ENCODE results near the gene ZNF326.
"Not testable (repeated sequence)": the region's sequence is repeated elsewhere in the genome, so short reads cannot be mapped to it uniquely, and the experiment has no call there.

Gene ZNF326

DNA sequence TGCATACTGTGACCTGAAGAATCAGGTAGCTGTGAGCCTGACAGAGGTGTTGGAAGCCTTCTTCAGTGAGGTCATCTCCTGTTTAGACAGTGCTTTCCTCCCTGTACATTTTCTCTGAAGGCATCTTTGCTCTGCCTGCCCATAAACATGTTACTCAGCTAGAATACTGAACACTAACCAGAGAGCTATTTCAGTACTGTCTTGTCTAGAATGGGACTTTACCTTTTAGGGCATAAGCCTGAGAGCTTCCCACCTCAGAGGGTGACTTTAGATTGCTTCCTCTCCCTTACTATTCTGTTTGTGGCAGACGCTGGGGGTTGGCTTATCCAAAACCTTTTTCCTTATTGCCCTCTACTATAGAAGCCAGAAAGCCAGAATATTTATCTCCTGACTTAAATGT lies 23.3 kb upstream of the ZNF326 start:
- DNase-seq, result no peak

DNA sequence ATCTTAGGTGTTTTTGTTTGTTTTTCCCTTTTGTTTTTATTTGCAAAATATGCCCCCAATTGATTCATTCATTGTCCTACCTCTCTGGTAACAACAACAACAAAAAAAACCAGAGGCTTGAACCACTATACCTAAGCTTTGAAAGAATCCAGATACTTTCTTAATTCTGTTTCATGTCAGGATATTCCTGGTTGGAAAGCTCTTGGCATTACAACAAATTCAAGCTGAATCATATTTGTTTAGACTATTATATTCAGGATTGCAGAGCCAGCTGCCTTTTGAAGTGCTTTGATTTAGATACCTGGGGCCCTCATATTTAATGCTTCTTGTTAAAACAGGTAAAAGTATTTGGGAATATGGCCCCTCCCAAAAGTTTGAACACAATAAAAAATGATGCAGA lies 22.9 kb upstream of the ZNF326 start:
- no peak for DNase-seq

DNA sequence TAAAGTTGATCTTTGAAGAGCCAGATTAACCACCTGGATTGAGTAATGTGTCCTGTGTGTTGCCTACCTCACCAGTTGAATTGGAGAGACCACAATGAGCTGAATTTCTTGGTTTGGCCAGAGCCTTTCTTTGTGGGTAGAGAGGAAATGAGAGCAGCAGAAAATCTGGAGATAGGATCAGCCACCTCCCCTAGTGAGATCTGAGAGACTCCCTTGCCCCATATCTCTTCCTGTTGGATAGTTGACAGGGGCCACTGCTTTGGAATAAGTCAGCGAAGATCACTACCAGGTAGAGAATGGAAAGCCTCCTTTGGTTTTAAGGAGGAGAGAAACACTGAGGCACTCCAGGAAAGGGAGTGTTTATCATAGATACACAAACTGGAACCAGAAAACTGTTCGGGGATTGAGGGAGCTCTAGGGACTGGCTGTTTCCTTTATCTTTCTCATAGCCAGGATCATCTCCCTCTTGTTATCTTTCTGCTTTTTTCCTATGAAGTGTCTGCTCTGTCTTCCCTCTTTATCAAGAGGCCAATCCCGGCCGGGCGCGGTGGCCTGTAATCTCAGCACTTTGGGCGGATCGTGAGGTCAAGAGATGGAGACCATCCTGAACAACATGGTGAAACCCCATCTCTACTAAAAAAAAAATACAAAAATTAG lies 21.3 kb upstream of the ZNF326 start:
- DNase-seq, result no peak

DNA sequence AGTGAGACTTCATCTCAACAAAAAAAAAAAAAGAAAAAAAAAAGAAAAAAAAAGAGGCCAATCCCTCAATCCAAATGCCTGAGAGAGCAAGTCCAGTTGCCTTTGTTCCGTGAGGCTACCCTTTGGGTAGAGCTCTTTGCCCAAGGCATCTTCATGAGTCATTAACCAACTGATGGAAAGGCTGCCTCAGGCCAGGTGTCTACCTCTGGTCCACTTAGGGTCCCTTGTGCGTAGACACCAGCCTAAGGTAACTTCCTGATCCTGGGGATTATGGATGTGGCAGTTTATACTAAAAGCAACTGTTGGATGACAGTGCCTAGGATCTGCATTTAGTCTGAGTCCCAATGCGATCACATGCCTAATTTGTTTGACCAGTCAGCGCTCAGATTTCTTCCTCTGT lies 20.7 kb upstream of the ZNF326 start:
- no peak for DNase-seq

GRCh38 chr1:89974696-89975470 lies 20.0 kb upstream of the ZNF326 start:
- no peak for DNase-seq

- no peak for DNase-seq
Observed at GRCh38 chr1:89975540-89976125, 19.3 kb upstream of the ZNF326 start.

- DNase-seq, result no peak
Observed at GRCh38 chr1:89978755-89979154, 16.2 kb upstream of the ZNF326 start.

DNA sequence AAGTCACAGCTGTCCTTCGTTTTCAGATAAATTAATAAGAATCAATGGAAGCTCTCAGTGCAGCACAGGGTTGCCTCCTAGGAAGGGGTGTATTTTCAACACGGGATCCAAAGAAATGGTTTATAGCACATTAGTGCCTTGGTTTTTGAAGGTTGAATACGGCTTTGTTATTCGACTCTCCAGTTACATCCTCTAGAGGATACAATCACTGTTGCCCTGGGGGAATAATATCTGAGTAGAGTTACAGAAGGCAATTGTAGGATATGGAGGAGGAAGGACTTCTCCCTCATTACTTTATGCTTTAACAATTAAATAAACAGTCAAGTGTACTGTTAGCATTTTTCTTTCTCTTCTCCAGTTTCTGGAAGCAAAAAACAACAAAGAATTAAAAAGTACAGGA lies 14.3 kb upstream of the ZNF326 start:
- peak; percentile 88 for DNase-seq

GRCh38 chr1:89982846-89983245 lies 12.1 kb upstream of the ZNF326 start:
- not testable (repeated sequence) for DNase-seq

DNA sequence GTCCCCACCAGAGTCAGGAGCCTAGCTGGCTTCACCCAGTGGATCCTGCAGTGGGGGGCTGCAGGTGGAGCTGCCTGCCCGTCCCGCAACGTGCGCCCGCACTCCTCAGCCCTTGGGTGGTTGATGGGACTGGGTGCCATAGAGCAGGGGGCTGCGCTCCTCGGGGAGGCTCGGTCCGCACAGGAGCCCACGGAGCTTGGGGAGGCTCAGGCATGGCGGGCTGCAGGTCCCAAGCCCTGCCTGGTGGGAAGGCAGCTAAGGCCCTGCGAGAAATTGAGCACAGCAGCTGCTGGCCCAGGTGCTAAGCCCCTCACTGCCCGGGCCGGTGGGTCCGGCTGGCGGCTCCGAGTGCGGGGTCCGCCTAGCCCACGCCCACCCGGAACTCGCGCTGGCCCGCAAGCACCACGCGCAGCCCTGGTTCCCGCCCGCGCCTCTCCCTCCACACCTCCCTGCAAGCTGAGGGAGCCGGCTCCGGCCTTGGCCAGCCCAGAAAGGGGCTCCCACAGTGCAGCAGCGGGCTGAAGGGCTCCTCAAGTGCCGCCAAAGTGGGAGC lies 10.3 kb upstream of the ZNF326 start:
- not testable (repeated sequence) for DNase-seq

DNA sequence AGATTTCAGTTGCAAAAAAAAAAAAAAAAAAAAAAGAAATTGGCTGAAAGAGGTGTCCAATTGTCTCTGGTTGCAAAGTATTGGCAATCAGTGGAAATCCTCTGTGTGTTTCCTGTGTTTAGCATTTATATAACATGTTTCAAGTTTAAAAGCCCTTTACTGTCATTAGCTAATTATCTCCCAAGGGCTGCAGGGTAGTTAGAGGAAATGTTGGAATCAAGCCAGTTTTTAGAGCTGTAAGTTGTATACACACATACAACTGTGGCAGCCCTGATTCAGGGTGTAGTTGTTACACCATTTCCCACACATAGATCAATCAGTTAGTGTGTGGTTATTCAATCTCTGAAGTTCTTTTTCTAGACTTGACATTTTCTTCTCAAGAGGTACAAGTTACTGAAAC lies 8.9 kb upstream of the ZNF326 start:
- peak; percentile 94 for DNase-seq

GRCh38 chr1:89987159-89987819 lies 7.6 kb upstream of the ZNF326 start:
- DNase-seq, result peak; percentile 68

- no peak for DNase-seq
Observed at GRCh38 chr1:89989099-89989498, 5.8 kb upstream of the ZNF326 start.

- DNase-seq, result peak; percentile 15
Observed at GRCh38 chr1:89989799-89990198, 5.1 kb upstream of the ZNF326 start.

DNA sequence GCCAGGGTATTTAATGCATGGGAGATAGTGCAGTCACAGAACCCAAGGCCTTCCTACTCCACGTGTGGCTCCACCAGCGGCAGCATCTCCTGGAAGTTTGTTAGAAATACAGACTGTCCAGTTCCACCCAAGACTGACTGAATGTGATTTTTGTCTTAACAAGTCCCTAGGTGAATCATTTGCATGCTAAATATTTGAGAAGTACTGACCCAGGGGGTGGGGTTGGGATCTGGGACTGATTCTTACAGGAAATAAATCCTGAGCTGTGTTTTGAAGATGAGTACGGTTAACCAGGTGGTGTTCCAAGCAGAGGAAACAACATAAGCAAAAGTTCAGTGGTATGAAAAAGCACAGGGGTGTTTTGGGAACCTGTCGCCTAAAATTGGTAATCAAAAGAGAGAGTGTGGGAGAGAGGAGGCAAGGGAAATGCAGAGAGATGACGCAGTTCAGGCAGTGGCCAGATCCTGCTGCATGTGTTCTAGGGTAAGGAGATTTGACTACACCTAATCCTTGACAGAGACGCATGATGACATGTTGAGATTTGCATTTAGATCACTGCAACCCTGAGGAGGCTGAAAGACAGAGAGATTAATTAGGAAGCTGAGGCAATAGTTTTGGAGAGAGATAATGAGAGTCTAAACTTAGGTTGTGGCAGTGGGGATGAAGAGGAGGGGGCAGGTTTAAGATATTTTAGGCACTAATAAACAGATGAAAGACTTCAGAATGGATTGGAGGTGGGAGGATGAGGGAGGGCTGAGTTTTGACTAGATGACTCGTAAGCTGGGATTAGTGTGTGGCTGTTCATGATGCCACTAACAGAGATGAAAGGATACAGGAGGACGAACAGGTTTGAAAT lies 3.7 kb upstream of the ZNF326 start:
- no peak for DNase-seq

GRCh38 chr1:89993541-89993940 lies 1.4 kb upstream of the ZNF326 start:
- no peak for DNase-seq

GRCh38 chr1:89994231-89994804 lies 592 bp upstream of the ZNF326 start:
- DNase-seq, result no peak

DNA sequence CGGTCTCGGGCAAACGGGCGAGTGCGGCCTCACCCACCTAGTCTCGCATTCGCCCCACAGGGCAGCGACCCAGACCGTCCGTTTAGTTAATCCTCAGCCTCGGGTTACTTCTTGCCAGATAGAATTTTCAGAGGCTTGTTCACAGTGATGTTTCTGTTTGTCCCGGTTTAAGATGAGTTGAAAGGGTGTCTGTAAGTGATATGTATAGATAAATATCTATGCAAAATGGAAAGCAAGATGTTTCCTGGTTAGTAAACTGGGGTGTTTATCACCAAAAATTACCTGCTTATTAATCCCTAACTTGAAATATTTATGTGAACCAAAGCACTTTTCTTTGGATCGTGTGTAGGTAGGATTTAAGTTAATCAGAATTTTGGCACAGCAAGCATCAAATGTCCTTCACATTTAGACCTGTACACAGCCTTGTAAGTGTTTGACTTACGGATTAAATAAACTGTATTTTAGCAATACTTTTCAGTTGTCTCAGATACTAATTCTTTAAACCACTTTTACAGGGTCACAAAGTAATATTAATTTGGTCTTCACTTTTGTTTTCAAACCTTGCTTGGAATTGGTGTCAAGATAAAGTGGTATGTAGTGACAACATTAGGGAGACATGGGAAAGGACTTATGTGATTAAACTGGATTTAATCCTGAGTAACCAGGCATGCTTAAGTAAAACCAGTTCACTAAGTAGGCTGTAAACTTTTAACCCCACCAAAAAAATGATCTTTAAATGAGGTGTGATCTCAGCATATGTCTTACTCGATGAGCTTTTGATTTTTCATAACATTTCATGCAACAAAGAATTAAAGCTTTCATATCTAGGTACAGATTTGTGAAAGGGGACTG lies 914 bp downstream of the ZNF326 start:
- DNase-seq, result no peak

GRCh38 chr1:89996450-89997110 lies 1.7 kb downstream of the ZNF326 start:
- no peak for DNase-seq

DNA sequence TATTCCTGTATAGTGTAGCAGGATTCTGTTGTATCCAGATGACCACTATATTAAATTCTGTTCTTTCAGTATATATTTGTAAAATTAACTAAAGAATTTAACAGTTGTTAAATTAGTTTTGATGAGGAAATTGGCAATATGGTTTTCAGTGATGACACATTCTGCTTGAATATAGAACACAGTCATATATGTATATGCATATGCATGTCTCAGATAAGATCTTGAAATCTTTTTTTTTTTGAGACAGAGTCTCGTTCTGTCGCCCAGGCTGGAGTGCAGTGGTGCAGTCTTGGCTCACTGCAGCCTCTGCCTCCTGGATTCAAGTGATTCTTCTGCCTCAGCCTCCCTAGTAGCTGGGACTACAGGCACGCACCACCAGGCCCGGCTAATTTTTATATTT lies 2.2 kb downstream of the ZNF326 start:
- DNase-seq, result not testable (repeated sequence)
